Natural killer cell (primary cell): ENCODE results near the gene TULP4. TPM values are rescaled to one million over a fixed set of nuclear protein-coding genes. Genes with fewer than 3 reads are reported as not detected.

ENCODE experiments used
- ATAC-seq, 3 donors: fragments of 150-1000 bp in 2 of 3; fragments of 200-7000 bp in 1 of 3; cut with Tn5 transposase; 1 replicate in 1 of 3; 2 replicates in 2 of 3; pipeline ENCODE4 v1.10.0; 2021; ENCODE audit warnings: mild to moderate bottlenecking in 2 of 3, moderate library complexity in 2 of 3
- DNase-seq, 2 donors: peaks; one replicate each; pipeline versions ENCODE4 v3.0.0 to v3.0.0-alpha.2; 2013 to 2021; ENCODE audit warnings: mixed read lengths in 1 of 2
- H3K27ac ChIP-seq: one replicate; pipeline ENCODE4 v1.5.1; 2013; ENCODE audit warnings: mild to moderate bottlenecking, low read length
- H3K27me3 ChIP-seq: one replicate; pipeline ENCODE4 v1.6.1; 2013; ENCODE audit warnings: low read length; ENCODE audit not compliant: control insufficient read depth, insufficient read depth
- H3K36me3 ChIP-seq: one replicate; pipeline ENCODE4 v1.6.1; 2013; ENCODE audit warnings: low read length; ENCODE audit not compliant: control insufficient read depth, insufficient read depth
- H3K4me1 ChIP-seq: one replicate; pipeline ENCODE4 v1.6.1; 2013; ENCODE audit warnings: low read length; ENCODE audit not compliant: control insufficient read depth, insufficient read depth
- H3K4me3 ChIP-seq: one replicate; pipeline ENCODE4 v1.5.1; 2013; ENCODE audit warnings: low read length
- H3K9me3 ChIP-seq: one replicate; pipeline ENCODE4 v1.6.1; 2013; ENCODE audit warnings: low read length; ENCODE audit not compliant: control insufficient read depth, insufficient read depth
- H3K27ac Mint-ChIP-seq, 2 donors: one replicate each; pipeline ENCODE4 v1.8.0; 2022; ENCODE audit warnings: mild to moderate bottlenecking in 2 of 2, mixed read lengths in 2 of 2, moderate library complexity in 1 of 2
- H3K27me3 Mint-ChIP-seq, 2 donors: one replicate each; pipeline ENCODE4 v1.8.0; 2022; ENCODE audit warnings: low read depth in 2 of 2, mixed read lengths in 2 of 2
- H3K36me3 Mint-ChIP-seq: one replicate; pipeline ENCODE4 v1.8.0; 2022; ENCODE audit warnings: mixed read lengths
- H3K4me1 Mint-ChIP-seq, 2 donors: one replicate each; pipeline ENCODE4 v1.8.0; 2022; ENCODE audit warnings: mixed read lengths in 2 of 2
- H3K4me3 Mint-ChIP-seq: one replicate; pipeline ENCODE4 v1.8.0; 2022; ENCODE audit warnings: mild to moderate bottlenecking, moderate library complexity, mixed read lengths
- H3K9me3 Mint-ChIP-seq, 2 donors: one replicate each; pipeline ENCODE4 v1.8.0; 2022; ENCODE audit warnings: mixed read lengths in 2 of 2
- WGBS: methylation state at CpG from one replicate; pipeline ENCODE4 v1.1.7; 2013; ENCODE audit warnings: missing lambda C conversion rate; ENCODE audit not compliant: insufficient coverage; 5-methylcytosine and 5-hydroxymethylcytosine counted together
- intact Hi-C: fragments of 100-400 bp; cut with micrococcal nuclease; formaldehyde crosslinking; loops from one replicate; pipeline ENCODE4 v1.14.2; 2022
- total RNA-seq, 4 donors: library from RNA; stranded (reverse); fragments of 120-200 nt in 1 of 4; gene quantifications; one replicate each; pipeline versions ENCODE4 v1.2.3 to v1.2.4, GENCODE V29; 2013 to 2022
- TF ChIP-seq, protein P1 (sequence below): fragments of 200-600 bp; IDR thresholded peaks from one replicate; pipeline ENCODE4 v1.8.0; 2022; ENCODE audit warnings: antibody characterized with exemption

The TULP4 gene
- total RNA-seq, 3 donors from 2014 or later (not counting 1 experiment from before 2014, with no cell fraction given): 75.2 to 89.5 (median 88.3) TPM

DNA sequence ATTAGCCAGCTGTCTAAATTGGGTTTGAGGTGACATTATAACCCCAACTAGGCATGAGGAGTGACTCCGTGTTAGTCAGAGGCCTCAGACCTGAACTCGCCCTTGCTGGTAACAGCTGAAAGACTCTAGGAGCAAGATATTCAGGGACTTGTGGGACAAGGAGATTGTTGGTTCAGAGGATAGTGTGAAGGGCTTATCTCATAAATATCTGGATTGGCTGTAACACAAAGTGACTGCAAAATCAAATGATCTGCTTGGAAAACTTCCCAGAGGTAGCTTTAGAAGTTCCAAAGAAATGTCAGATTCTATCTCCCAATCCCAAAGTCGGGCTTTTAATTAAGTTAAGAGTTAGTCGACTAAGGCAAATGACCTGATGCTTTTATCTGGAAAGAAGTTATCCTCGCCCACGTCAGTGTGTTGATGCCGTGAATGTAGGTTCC lies 72.4 kb downstream of the TULP4 start:
- no peak for ATAC-seq
- TF ChIP-seq, protein P1, sequence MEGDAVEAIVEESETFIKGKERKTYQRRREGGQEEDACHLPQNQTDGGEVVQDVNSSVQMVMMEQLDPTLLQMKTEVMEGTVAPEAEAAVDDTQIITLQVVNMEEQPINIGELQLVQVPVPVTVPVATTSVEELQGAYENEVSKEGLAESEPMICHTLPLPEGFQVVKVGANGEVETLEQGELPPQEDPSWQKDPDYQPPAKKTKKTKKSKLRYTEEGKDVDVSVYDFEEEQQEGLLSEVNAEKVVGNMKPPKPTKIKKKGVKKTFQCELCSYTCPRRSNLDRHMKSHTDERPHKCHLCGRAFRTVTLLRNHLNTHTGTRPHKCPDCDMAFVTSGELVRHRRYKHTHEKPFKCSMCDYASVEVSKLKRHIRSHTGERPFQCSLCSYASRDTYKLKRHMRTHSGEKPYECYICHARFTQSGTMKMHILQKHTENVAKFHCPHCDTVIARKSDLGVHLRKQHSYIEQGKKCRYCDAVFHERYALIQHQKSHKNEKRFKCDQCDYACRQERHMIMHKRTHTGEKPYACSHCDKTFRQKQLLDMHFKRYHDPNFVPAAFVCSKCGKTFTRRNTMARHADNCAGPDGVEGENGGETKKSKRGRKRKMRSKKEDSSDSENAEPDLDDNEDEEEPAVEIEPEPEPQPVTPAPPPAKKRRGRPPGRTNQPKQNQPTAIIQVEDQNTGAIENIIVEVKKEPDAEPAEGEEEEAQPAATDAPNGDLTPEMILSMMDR: no peak
- intact Hi-C loops: no loop called here
- H3K4me1 ChIP-seq: no peaks in the 10 kb centered on the region
- H3K36me3 ChIP-seq: no peaks in the 10 kb centered on the region
- DNase-seq: no peak
- WGBS: 96% methylated on average over 7 of the region's 7 CpGs
- H3K9me3 ChIP-seq: no peaks in the 10 kb centered on the region
- H3K27me3 Mint-ChIP-seq: no peaks in the 10 kb centered on the region
- H3K4me3 Mint-ChIP-seq: no peak overlapping the region
- H3K27ac ChIP-seq: no peak overlapping the region
- H3K27ac Mint-ChIP-seq: no peak overlapping the region
- H3K4me3 ChIP-seq: no peak overlapping the region
- H3K9me3 Mint-ChIP-seq: no peaks in the 10 kb centered on the region
- H3K27me3 ChIP-seq: no peaks in the 10 kb centered on the region
- no peaks in the 10 kb centered on the region for H3K36me3 Mint-ChIP-seq
- peaks cover 15 to 36% of the 10 kb centered on the region in 2 donors for H3K4me1 Mint-ChIP-seq

DNA sequence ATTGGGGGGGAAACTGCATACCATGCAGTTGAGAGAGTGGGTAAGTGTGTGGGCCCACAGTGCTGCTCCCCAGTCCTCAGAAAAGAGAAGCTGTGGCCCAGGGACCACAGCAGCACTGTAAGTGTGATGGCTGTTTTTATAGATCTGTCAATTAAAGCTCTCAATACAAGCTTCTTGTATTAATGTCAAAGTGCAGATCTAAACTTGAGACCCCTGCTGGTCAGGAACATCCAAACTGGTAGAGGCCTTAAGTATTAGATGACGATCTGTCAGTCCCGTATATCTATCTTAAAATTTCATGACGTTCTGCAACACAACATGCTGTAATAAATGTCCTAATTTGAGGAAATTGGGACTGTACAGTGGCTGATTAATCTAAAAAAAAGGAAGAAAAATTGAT lies 74.8 kb downstream of the TULP4 start:
- Mint-ChIP-seq H3K36me3 (no peaks in the 10 kb centered on the region), H3K9me3 (no peaks in the 10 kb centered on the region), H3K4me3 (no peak overlapping the region), H3K4me1 (peaks cover 22 to 29% of the 10 kb centered on the region in 2 donors), H3K27ac (peak overlapping the region in 1 of 2 donors; percentile 29), H3K27me3 (no peaks in the 10 kb centered on the region)
- Histone ChIP-seq H3K36me3 (no peaks in the 10 kb centered on the region), H3K4me3 (no peak overlapping the region), H3K4me1 (no peaks in the 10 kb centered on the region), H3K27me3 (no peaks in the 10 kb centered on the region), H3K9me3 (peaks cover 4% of the 10 kb centered on the region), H3K27ac (no peak overlapping the region)
- peak in 1 of 2 donors; percentile 53 for DNase-seq
- TF ChIP-seq, protein P1: peak; percentile 12
- intact Hi-C loops: loop anchor here (1.0 kb wide), 1 partner anchor 166 kb away; no protein-coding TSS in a partner anchor
- WGBS: 90% methylated on average over 3 of the region's 3 CpGs
- ATAC-seq: peak in 1 of 3 donors; percentile 38

DNA sequence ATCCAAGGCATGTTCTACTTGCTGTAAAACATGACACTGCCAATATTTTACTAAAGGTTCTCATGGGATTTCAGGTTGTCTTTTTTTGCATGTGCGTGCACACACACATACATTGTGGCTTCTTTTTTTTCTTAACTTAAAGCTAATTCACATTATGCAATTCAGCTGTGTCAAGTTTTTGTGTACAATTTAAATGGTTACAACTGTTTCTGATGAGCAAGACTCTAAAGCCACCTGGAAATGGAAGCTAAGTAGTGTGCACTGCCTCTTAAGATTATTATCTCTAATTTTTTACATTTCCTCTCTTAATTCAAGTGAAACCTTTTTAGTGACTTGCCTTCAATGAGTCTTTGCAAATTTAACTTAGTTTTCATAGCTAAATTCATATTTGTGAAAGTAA lies 75.3 kb downstream of the TULP4 start:
- DNase-seq: no peak
- H3K4me3 ChIP-seq: no peak overlapping the region
- no peaks in the 10 kb centered on the region for H3K36me3 ChIP-seq
- ATAC-seq: no peak
- Mint-ChIP-seq H3K4me1 (peaks cover 22 to 29% of the 10 kb centered on the region in 2 donors), H3K9me3 (no peaks in the 10 kb centered on the region), H3K27me3 (no peaks in the 10 kb centered on the region), H3K4me3 (no peak overlapping the region), H3K27ac (no peak overlapping the region), H3K36me3 (no peaks in the 10 kb centered on the region)
- H3K9me3 ChIP-seq: peaks cover 4% of the 10 kb centered on the region
- no peak overlapping the region for H3K27ac ChIP-seq
- no peaks in the 10 kb centered on the region for H3K27me3 ChIP-seq
- H3K4me1 ChIP-seq: no peaks in the 10 kb centered on the region
- intact Hi-C loops: loop anchor here (1.0 kb wide), 1 partner anchor 166 kb away; no protein-coding TSS in a partner anchor
- WGBS: 100% methylated on average over 1 of the region's 1 CpG
- TF ChIP-seq, protein P1: no peak

DNA sequence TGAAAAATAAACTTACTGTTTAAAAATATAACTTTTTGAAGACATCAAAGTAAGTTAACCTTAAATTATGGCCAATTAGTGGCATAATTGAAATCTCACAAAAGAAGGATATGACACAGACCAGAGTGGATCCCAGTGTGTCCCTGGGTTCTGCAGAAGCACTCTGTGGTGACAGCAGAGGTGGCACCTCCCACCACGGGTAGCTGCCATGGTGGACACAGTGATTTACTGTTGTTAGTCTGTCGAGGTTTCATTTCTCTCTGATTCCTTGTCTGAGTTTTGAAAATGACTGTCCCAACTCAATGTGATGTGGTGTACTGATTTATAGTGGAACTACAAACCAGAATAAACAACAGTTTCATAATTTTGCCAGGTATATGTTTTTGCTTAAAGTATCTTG lies 76.5 kb downstream of the TULP4 start:
- no peaks in the 10 kb centered on the region for H3K36me3 Mint-ChIP-seq
- Histone ChIP-seq H3K4me3 (no peak overlapping the region), H3K27me3 (no peaks in the 10 kb centered on the region), H3K9me3 (peaks cover 4% of the 10 kb centered on the region), H3K4me1 (no peaks in the 10 kb centered on the region), H3K27ac (no peak overlapping the region), H3K36me3 (no peaks in the 10 kb centered on the region)
- ATAC-seq: no peak
- WGBS: 40% methylated on average over 2 of the region's 2 CpGs
- H3K27me3 Mint-ChIP-seq: no peaks in the 10 kb centered on the region
- peaks cover 14 to 21% of the 10 kb centered on the region in 2 donors for H3K4me1 Mint-ChIP-seq
- DNase-seq: no peak
- TF ChIP-seq, protein P1: no peak
- H3K4me3 Mint-ChIP-seq: no peak overlapping the region
- intact Hi-C loops: no loop called here
- no peak overlapping the region for H3K27ac Mint-ChIP-seq
- no peaks in the 10 kb centered on the region for H3K9me3 Mint-ChIP-seq
